Activated CD8-positive, alpha-beta memory T cell treated with anti-CD3 and anti-CD28 coated beads for 24 hours (primary cell): Measurements from ENCODE around the gene SUPT3H.
"Not testable (repeated sequence)": the region's sequence is repeated elsewhere in the genome, so short reads cannot be mapped to it uniquely, and the experiment has no call there.

Source experiments
- DNase-seq: peaks from one replicate; pipeline ENCODE4 v3.0.0-alpha.2; 2020

SUPT3H gene

DNA sequence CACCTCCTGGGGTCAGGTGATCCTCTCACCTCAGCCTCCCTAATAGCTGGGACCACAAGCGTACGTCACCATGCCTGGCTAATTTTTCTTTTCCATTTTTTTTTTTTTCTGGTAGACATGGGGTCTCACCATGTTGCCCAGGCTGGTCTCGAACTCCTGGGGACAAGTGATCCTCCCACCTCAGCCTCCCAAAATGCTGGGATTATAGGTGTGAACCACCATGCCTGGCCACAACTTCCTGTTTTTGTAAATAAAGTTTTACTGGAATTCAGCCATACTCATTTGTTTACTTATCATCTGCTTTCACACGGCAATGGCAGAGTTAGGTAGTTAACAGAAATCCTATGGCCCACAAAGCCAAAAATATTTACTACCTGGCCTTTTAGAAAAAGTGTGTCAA lies 57.4 kb downstream of the SUPT3H start:
- no peak for DNase-seq

DNA sequence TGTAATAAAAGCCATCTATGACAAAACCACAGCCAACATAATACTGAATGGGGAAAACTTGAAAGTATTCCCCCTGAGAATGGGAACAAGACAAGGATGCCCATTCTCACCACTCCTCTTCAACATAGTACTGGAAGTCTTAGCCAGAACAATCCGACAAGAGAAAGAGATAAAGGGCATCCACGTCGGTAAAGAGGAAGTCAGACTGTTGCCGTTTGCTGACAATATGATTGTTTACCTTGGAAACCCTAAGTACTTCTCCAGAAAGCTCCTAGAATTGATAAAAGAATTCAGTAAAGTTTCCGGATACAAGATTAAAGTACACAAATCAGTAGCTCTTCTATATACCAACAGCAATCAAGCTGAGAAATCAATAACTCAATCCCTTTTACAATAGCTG lies 63.6 kb downstream of the SUPT3H start:
- no peak for DNase-seq

DNA sequence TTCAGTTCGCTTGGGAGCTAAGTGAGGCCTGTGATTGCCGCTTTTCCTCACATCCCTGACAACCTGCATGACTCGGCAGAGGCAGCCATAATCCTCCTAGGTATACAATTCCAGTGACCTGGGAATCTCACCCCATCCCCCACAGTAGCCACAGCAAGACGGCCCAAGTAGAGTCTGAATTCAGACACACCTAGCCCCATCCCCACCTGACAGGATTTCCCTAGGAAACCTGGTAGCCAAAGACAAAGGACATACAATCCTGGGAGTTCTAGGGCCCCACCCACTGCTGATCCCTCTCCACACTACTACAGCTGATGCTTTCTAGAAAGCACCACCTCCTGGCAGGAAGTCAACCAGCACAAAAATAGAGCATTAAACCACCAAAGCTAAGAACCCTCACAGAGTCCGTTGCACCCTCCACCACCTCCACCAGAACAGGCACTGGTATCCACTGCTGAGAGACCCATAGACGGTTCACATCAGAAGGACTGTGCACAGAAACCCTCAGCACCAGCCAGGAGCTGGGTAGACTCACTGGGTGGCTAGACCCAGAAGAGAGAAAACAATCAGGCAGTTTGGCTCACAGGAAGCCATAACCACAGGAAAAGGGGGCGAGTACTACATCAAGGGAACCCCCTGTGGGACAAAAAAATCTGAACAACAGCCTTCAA lies 67.5 kb downstream of the SUPT3H start:
- no peak for DNase-seq

DNA sequence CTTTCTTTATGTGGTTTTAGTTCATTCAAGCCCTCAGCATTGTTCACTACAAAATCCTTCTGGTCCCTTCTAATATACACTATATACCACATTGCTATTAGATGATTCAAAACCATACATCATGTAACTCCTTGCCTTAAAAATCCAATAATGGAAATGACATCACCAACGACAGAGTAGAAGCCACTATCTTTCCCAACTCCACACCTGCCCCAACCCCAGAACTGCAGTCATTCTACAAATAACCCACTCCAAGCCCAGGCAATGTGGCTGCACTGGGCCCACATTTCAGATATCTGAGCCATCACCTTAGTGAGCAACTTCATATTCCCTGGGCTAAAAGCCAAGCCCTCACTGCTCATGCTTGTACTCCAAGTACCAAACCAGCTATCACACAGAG lies 72.2 kb downstream of the SUPT3H start:
- DNase-seq, result no peak

DNA sequence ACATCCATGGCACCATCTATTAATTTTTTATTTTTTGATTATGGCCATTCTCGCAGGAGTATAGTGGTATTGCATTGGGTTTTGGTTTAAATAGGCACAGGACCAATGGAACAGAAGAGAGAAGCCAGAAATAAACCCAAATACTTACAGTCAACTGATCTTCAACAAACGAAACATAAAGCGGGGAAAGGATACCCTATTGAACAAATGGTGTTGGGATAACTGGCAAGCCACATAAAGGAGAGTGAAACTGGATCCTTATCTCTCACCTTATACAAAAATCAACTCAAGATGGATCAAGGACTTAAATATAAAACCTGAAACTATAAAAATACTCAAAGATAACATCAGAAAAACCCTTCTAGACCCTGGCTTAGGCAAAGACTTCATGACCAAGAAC lies 74.9 kb downstream of the SUPT3H start:
- no peak for DNase-seq

DNA sequence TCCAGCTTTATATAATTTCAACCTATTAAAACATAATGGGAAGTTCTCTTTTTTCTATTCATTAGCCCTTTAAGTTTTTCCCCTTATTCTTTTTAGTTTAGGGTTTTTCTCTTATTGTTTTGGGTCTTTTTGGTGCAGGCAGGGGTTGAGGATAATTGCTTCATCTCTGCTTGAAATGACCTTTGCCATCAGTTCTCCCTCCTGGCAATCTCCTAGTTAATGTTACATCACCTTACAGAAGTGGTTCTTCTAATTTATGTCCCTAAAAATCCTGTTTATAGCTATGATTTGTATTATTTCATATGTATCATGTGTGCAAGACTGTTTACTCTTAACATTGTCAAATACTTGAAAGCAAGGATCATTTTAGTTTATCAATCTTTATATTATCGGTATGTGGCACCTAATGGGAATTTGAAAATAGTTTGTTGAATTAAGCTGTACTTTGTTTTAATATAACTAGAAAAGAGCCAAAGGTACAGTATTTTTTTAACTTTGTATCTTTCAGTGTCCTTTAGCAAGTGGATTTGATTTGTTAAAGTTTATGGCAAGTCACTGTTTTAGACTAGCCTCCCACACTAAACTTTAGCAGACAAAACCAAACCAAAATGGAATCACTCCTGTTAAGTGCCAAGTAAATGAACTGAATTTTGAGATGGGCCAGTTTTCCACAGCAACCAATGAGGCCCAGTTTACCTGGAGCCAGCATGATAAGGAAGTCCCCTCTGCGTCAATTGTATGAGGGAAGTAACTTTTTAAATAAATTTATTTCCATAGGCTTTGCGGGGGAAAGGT lies 76.2 kb downstream of the SUPT3H start:
- DNase-seq, result no peak

DNA sequence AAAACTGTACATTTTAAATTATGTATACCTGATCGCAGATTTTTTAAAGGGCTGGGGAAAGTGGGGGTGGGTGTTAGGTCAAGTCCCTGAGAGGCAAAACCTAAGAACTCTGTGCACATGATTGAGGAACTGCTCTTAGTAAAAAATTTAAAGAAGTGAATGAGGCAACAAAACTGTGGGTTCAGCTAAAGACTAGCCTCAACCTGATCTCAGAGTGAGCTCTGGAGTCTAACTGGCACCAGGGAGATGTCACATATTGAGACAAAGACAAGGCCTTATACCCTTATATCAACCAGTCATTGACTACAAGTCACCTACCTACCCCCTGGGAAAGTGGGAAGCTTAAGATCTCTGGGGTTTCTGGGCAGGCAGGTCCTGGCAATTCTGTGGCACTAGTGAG lies 77.0 kb downstream of the SUPT3H start:
- DNase-seq, result no peak

DNA sequence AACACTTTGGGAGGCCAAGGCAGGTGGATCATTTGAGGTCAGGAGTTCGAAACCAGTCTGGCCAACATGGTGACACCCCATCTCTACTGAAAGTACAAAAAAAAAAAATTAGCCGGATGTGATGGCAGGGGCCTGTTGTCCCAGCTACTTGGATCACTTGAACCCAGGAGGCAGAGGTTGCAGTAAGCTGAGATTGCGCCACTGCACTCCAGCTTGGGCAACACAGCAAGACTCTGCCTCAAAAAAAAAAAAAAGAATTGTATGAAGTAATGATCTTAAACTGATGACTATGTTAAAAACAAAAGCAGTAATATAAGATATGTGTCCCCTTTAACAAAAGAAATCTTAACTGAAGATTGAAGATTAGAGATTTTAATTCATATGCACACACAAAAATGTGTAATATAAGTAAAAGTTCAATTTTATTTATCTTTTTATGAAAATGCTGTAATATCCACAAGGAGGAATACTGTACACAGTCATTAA lies 78.6 kb downstream of the SUPT3H start:
- DNase-seq, result no peak

DNA sequence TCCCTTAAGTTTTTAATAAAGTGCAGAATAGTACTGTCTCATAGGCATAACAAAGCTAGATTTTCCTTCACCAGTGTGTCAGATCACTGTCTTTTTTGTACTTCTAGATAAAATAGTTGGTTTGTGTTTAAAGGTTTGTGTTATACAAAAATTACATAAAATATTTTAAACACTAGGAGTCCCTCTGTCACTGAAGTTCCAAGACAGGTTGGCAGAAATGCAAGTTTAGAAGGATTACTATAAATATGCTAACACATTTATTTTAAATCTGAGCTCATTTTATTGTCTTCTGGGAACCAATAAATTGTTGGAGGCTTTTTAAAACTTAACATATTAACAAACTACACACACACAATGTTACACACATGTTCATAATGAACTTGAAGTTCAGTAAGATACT lies 80.4 kb downstream of the SUPT3H start:
- no peak for DNase-seq

DNA sequence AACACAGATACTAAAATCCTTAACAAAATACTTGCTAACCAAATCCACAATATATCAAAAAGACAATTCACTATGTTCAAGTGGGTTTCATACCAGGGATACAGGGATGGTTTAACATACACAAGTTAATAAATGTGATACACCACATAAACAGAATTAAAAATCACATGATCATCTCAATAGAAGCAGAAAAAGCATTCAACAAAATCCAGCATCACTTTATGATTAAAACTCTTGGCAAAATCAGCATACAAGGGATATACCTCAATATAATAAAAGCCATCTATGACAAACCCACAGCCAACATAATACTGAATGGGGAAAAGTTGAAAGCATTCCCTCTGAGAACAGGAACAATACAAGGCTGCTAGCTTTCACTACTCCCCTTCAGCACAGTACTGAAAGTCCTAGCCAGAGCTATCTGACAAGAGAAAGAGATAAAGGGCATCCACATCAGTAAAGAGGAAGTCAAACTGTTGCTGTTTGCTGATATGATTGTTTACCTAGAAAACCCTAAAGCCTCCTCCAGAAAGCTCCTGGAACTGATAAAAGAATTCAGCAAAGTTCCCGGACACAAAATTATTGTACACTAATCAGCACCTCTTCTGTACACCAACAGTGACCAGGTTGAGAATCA lies 83.6 kb downstream of the SUPT3H start:
- DNase-seq, result not testable (repeated sequence)

DNA sequence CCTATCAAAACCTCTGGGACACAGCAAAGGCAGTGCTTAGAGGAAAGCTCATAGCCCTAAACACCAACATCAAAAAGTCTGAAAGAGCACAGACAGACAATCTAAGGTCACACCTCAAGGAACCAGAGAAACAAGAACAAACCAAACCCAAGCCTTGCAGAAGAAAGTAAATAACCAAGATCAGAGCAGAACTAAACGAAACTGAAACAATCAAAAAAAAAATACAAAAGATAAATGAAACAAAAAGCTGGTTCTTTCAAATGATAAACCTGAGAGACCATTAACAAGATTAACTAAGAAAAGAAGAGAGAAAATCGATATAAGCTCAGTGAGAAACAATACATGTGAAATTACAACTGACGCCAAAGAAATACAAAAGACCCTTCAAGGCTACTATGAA lies 84.4 kb downstream of the SUPT3H start:
- DNase-seq, result no peak

DNA sequence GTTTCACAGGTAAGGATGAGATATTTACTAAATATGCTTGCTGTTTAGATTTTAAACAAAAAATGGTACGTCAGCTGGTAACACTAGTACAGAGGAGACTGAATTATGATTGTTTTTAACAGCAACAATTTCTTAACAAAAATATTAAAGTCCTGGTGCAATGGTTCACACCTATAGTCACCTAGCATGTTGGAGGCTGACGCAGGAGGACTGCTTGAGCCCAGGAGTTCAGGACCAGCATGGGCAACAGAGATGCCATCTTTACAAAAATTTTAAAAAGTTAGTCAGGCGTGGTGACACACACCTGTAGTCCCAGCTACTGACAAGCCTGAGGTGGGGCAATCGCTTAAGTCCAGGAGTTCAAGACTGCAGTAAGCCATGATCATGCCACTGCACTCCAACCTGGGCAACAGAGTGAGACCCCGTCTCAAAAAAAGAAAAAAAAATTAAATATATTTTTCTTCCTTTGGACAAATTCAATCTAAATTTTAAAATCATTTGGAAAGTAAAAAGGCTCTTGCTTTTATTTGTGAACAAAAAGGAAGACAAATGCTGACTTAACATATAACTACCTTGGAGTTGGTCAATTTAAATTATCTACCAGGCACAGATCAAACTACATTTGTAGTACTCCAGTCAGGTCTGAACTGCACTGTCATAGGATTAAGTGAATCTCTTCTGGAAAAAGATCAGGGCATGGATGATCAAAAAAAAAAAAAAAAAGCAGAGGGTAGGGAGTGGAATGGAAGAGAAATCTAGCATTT lies 87.8 kb downstream of the SUPT3H start:
- no peak for DNase-seq

DNA sequence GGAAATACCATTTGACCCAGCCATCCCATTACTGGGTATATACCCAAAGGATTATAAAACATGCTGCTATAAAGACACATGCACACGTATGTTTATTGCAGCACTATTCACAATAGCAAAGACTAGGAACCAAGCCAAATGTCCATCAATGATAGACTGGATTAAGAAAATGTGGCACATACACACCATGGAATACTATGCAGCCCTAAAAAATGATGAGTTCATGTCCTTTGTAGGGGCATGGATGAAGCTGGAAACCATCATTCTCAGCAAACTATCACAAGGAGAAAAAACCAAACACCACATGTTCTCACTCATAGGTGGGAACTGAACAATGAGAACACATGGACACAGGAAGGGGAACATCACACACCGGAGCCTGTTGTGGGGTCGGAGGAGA lies 91.0 kb downstream of the SUPT3H start:
- DNase-seq, result not testable (repeated sequence)

DNA sequence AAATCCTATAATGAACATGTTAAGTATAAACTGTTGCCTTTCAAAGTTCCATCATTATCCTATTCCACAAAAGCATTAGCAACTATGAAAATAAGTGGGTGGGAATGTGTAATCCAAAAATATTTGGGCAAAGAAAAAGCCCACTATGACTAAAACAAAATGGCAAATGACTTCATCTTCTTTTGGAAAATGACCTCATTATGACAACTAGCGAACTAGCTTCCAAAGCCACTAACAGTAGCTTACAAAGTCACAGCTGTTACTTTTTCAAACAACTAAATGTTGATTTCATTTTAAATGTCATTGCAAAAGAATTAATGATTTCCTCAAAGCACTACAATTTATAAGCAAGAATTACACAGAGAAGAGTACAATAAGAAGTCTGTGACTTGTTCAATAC lies 99.4 kb downstream of the SUPT3H start:
- DNase-seq, result no peak

DNA sequence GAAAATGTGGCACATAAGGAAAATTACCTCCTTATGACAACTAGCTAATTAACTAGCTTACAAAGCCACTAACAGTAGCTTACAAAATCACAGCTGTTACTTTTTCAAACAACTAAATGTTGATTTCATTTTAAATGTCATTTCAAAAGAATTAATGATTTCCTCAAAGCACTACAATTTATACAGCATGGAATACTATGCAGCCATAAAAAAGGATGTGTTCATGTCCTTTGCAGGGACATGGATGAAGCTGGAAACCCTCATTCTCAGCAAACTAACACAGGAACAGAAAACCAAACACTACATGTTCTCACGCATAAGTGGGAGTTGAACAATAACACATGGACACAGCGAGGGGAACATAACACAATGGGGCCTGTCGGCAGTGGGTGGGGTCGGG lies 100.0 kb downstream of the SUPT3H start:
- not testable (repeated sequence) for DNase-seq

DNA sequence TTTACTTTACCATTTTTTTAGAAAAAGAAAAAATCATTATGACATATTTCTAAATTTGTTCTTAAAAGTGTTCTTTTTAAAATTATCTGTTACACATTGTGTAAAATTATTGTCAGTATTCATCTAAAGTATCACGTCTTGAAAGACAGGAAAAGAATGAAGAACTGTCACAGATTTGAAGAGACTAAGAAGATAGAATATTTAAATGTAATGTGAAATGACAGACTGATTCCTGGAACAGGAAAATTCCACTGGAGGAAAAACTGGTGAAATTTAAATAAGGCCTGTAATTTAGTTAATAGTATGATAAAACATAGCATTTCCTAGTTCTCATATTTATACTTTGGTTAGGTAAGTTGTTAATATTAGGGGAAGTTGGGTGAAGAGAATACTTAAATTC lies 102.4 kb downstream of the SUPT3H start:
- no peak for DNase-seq

DNA sequence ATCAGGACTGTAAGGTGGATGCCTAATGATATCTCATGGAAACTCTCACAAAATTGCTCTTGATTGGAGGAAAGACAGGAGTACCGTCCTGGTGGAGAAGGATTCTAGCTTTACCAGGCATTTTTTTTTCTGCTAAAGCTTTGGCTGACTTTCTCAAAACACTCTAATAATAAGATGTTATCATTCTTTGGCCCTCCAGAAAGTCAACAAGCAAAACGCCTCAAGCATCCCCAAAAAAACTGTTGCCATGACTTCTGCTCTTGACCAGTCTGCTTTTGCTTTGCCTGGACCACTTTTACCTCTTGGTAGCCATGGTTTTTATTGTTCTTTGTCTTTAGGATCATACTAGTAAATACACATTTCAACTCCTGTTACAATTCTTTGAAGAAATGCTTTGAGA lies 105.1 kb downstream of the SUPT3H start:
- DNase-seq, result no peak

DNA sequence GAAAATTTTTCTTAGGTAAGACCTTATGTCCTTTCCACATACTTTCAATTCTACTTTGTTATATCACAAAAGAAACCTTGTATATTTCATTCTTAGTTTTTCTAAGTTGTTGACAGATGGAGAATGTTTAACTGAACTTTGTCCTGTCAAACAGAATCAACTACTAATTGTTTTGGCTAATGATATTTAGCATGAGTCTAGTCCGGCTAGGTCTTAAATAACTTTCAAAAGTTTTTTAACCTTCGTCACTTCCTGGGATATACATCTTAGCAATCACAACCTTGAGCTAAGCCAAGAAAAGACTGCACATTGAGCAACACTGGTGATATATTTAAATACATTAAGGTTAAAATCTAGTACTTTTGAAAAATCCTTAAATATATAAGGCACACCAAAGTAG lies 112.5 kb downstream of the SUPT3H start:
- DNase-seq, result no peak

DNA sequence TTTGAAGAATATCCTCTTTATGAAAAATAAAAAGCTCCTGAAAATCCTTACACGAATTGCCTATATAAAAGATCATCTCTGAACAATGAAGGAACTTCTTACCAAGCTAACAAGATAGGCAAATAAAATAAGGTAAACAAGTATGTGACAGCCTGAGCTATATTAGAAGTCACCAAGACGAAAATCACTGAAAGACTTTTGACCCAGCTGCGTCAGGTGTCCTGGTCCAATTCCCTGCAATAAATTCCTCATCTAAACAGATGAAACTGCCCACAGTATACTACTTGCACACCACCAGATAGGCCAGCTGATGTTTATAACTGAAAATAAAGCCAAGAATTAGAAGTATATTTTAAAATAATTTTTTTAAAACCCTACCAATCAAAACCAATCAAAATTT lies 117.0 kb downstream of the SUPT3H start:
- no peak for DNase-seq

DNA sequence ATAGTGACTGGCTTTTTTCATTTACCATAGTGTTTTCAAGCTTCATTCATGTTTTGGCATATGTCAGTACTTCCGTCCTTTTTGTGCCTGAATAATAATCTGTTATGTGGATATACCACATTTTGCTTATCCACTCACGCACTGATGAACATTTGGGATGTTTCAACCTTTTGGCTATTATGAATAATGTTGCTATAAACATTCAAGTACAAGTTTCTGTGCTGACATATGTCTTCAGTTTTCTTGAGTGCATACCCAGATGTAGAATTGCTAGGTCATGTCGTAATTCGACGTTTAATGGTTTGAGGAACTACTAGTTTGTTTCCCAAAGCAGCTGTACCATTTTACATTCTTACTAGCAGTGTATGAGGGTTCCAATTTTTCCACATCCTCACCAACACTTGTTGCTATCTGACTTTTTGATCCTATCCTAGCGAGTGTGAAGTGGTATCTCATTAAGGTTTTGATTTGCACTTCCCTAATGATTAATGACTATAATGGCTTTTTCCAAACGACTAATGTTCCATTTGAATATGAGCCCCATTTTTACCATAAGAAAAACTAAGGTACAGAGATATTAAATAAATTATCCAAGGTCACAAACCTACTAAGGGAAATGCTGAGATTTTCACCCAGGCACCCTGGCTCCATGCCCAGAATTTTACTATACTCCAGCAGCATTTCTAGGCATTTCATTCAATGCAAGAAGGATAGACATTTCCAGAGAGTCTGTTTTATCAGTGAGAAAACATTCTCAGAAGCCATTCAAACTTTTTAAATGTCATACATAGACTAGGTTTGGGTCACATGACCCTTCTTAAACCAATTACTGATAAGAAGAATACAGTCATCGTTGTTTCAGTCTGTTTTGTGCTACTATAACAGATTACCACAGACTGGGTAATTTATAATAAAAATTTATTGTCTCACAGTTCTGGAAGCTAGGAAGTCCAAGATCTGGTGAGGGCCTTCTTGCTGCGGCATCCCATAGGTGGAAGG lies 120.7 kb downstream of the SUPT3H start:
- no peak for DNase-seq

DNA sequence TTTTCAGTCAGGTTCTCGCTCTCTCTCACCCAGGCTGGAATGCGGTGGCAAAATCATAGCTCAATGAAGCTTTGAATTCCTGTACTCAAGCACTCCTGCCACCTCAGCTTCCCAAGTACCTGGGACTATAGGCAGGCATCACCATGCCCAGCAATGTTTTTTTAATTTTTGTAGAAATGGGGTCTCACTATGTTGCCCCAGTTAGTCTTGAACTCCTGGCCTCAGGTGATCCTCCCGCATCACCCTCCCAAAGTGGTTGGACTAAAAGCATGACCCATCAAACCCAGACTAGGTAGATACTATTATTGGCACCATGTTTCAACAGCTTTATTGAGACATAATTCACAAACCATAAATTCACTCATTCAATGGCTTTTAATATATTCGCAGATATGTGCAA lies 122.3 kb downstream of the SUPT3H start:
- no peak for DNase-seq

DNA sequence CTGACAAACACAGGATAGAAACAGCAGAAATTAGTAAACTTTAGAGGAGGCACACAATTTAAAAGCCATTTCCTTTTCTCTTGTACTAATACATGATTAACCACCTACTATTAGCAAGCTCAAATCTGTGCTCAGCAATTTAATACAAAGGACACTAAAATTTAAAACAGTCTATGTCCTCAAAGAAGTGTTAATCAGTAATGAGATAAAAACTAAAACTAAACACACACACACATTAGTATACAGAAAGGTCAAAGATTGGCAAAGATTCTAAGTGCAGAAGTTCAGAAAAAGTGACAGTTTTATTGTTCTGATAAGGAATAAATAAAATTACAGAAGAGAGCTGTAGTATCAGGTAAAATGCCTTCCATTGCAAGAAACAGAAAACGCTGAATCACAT lies 123.5 kb downstream of the SUPT3H start:
- DNase-seq, result no peak
